Body of pancreas (tissue), 4 donors: ENCODE data around the gene GTPBP3.

ENCODE experiments used
- POLR2A ChIP-seq, 3 donors: fragments of 450-650 bp; IDR thresholded peaks; one replicate each; pipeline ENCODE4 v1.6.1; 2016; ENCODE audit warnings: antibody characterized with exemption in 3 of 3, mild to moderate bottlenecking in 2 of 3
- TF ChIP-seq, protein P1 (sequence below), 7 experiments: fragments of 450-650 bp in 4 of 7; fragments of 200-600 bp in 3 of 7; sonication (generic) in 3 of 7; IDR thresholded peaks; one replicate each; pipeline ENCODE4 v1.5.1; 2016 to 2019; ENCODE audit warnings: antibody characterized with exemption in 7 of 7

DNA sequence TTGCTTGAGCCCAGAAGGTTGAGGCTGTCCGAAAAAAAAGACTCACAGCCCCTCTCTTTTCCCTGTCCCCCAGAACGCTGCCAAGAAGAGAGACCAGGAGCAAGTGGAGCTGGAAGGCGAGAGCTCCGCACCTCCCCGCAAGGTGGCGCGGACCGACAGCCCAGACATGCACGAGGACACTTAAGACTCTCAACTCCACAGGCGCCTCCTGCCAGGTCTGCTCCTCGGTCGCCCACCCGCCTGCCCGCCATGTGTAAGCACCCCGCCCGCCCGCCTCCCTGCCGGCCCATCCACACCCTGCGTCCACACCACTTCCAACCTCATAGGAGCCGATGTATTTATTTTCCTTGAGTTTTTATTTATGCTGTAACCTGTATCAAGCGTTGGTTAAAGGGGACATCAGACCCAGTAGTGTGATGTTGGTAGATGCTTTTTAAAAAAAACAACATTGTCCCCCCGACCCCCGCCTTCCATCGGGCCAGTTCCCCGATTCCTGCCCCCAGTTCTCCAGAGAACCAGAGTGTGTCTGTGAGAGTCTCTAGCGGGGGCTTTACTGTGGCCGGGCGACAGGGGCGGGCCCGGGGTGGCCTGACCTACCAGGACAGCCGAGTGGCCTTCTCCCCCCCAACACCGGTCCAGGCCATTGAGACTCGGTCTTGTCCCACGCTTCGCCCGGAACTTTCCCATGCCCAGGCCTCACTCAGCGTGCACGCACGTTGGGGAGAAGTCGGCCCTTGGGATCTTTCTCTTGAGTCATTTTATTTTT lies 17.7 kb upstream of the GTPBP3 start:
- TF ChIP-seq, protein P1, sequence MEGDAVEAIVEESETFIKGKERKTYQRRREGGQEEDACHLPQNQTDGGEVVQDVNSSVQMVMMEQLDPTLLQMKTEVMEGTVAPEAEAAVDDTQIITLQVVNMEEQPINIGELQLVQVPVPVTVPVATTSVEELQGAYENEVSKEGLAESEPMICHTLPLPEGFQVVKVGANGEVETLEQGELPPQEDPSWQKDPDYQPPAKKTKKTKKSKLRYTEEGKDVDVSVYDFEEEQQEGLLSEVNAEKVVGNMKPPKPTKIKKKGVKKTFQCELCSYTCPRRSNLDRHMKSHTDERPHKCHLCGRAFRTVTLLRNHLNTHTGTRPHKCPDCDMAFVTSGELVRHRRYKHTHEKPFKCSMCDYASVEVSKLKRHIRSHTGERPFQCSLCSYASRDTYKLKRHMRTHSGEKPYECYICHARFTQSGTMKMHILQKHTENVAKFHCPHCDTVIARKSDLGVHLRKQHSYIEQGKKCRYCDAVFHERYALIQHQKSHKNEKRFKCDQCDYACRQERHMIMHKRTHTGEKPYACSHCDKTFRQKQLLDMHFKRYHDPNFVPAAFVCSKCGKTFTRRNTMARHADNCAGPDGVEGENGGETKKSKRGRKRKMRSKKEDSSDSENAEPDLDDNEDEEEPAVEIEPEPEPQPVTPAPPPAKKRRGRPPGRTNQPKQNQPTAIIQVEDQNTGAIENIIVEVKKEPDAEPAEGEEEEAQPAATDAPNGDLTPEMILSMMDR (IDR thresholded peaks at IDR 0.05), result no peak
- no peak for TF ChIP-seq POLR2A (IDR thresholded peaks at IDR 0.05)
